OCI-LY3 (cell line): Measurements from ENCODE around the gene BCAS2.

ENCODE experiments used
- CTCF ChIP-seq: fragments of 200-600, 300-600 bp; sonication (generic); IDR thresholded peaks from 2 replicates; pipeline ENCODE4 v1.5.1; 2014; ENCODE audit warnings: antibody characterized with exemption, low read length, low read depth
- EZH2phosphoT487 ChIP-seq: fragments of 200-600 bp; shearing (Covaris generic); IDR thresholded peaks from 2 replicates; pipeline ENCODE4 v1.6.1; 2018; ENCODE audit warnings: antibody characterized with exemption, mixed run types, low read depth

GRCh38 chr1:114531094-114531493 is 50.3 kb downstream of the BCAS2 start:
- TF ChIP-seq CTCF: no peak
- no peak for TF ChIP-seq EZH2phosphoT487
